Astrocyte (in vitro differentiated cells and primary cell): ENCODE data around the gene IFT80. TPM values are rescaled to one million over a fixed set of nuclear protein-coding genes. Genes with fewer than 3 reads are reported as not detected.
"Not testable (repeated sequence)": the region's sequence is repeated elsewhere in the genome, so short reads cannot be mapped to it uniquely, and the experiment has no call there.

Experiments
- DNase-seq: peaks from one replicate; pipeline ENCODE4 v3.0.0-alpha.2; 2010; ENCODE audit warnings: low read depth
- FAIRE-seq: peaks from 2 replicates; lab custom pipeline; 2011; peaks lifted over from hg19 to GRCh38; lab: Jason Lieb, UNC
- H2AFZ ChIP-seq: 2 replicates; pipeline ENCODE4 v1.6.0; 2012; ENCODE audit warnings: low read depth, low read length, inconsistent platforms
- H3K27ac ChIP-seq: 2 replicates; pipeline ENCODE4 v1.5.1; 2011; ENCODE audit warnings: low read depth, low read length, inconsistent platforms
- H3K27me3 ChIP-seq: 2 replicates; pipeline ENCODE4 v1.6.0; 2011; ENCODE audit warnings: low read length, inconsistent platforms; ENCODE audit not compliant: insufficient read depth
- H3K36me3 ChIP-seq: 2 replicates; pipeline ENCODE4 v1.5.1; 2011; ENCODE audit warnings: low read length, inconsistent platforms; ENCODE audit not compliant: insufficient read depth
- H3K4me1 ChIP-seq: 2 replicates; pipeline ENCODE4 v1.5.1; 2011; ENCODE audit warnings: low read length, inconsistent platforms; ENCODE audit not compliant: insufficient read depth
- H3K4me2 ChIP-seq: 2 replicates; pipeline ENCODE4 v1.6.0; 2012; ENCODE audit warnings: low read length, inconsistent platforms
- H3K4me3 ChIP-seq: 2 replicates; pipeline ENCODE4 v1.5.1; 2011; ENCODE audit warnings: low read depth, mild to moderate bottlenecking, low read length, inconsistent platforms; ENCODE audit not compliant: insufficient read depth
- H3K79me2 ChIP-seq: 2 replicates; pipeline ENCODE4 v1.6.0; 2012; ENCODE audit warnings: mild to moderate bottlenecking, low read length, inconsistent platforms; ENCODE audit not compliant: insufficient read depth
- H3K9ac ChIP-seq: 2 replicates; pipeline ENCODE4 v1.6.0; 2012; ENCODE audit warnings: mild to moderate bottlenecking, low read length, inconsistent platforms
- H3K9me3 ChIP-seq: 2 replicates; pipeline ENCODE4 v1.5.1; 2012; ENCODE audit warnings: low read depth, mild to moderate bottlenecking, low read length, inconsistent platforms; ENCODE audit not compliant: insufficient read depth
- H4K20me1 ChIP-seq: 2 replicates; pipeline ENCODE4 v1.6.0; 2012; ENCODE audit warnings: low read length, inconsistent platforms; ENCODE audit not compliant: insufficient read depth
- H3K27ac Mint-ChIP-seq: one replicate; pipeline ENCODE4 v1.8.0; 2021; ENCODE audit warnings: mild to moderate bottlenecking, mixed read lengths; ENCODE audit not compliant: unreplicated experiment
- H3K27me3 Mint-ChIP-seq: one replicate; pipeline ENCODE4 v1.8.0; 2021; ENCODE audit warnings: low read depth, mixed read lengths; ENCODE audit not compliant: unreplicated experiment
- H3K36me3 Mint-ChIP-seq: one replicate; pipeline ENCODE4 v1.8.0; 2021; ENCODE audit warnings: low read depth, mixed read lengths; ENCODE audit not compliant: unreplicated experiment
- H3K4me1 Mint-ChIP-seq: one replicate; pipeline ENCODE4 v1.8.0; 2021; ENCODE audit warnings: low read depth, mixed read lengths; ENCODE audit not compliant: unreplicated experiment
- H3K4me3 Mint-ChIP-seq: one replicate; pipeline ENCODE4 v1.8.0; 2021; ENCODE audit warnings: mild to moderate bottlenecking, moderate library complexity, mixed read lengths; ENCODE audit not compliant: unreplicated experiment
- H3K9me3 Mint-ChIP-seq: one replicate; pipeline ENCODE4 v1.8.0; 2021; ENCODE audit warnings: mild to moderate bottlenecking, mixed read lengths; ENCODE audit not compliant: unreplicated experiment
- EZH2 ChIP-seq: IDR thresholded peaks from 2 replicates; pipeline ENCODE4 v1.6.1; 2012; ENCODE audit warnings: mild to moderate bottlenecking, low read length, inconsistent platforms; ENCODE audit not compliant: insufficient read depth
- total RNA-seq: library from RNA; stranded (reverse); gene quantifications from 2 replicates; pipeline ENCODE4 v1.2.1, GENCODE V29; 2021
- TF ChIP-seq, protein P1 (sequence below): IDR thresholded peaks from 2 replicates; pipeline ENCODE4 v1.5.1; 2011; ENCODE audit warnings: low read depth, mild to moderate bottlenecking, inconsistent platforms, low read length, moderate library complexity; ENCODE audit not compliant: insufficient read depth

IFT80 gene
- total RNA-seq, 1 donor from 2014 or later: 27.3 TPM

DNA sequence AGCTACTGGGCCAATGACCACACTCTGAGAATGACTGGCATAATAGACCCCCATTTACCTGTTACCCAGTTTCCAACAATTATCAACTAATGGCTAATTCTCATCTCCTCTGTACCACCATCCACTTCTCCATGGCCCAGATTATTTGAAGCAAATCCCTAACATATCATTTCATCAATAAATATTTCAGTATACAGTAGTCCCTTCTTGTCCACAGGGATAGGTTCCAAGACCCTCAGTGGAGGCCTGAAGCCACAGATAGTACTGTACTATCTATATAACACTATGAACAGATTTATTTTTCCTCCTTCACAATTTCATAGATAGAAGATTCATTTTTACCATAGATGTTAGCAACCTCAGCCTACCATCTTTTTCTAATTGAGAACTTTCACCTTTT lies 68.3 kb downstream of the IFT80 start:
- H3K9ac ChIP-seq: no peak overlapping the region
- H4K20me1 ChIP-seq: no peaks in the 10 kb centered on the region
- H3K79me2 ChIP-seq: no peaks in the 10 kb centered on the region
- no peaks in the 10 kb centered on the region for H3K27me3 Mint-ChIP-seq
- H3K4me1 ChIP-seq: peaks cover 9% of the 10 kb centered on the region
- H3K4me3 Mint-ChIP-seq: no peak overlapping the region
- H2AFZ ChIP-seq: peak overlapping the region; percentile 30
- H3K9me3 ChIP-seq: no peaks in the 10 kb centered on the region
- DNase-seq (no peak), FAIRE-seq (no peak)
- peak overlapping the region; percentile 28 for H3K4me2 ChIP-seq
- H3K4me3 ChIP-seq: no peak overlapping the region
- H3K27me3 ChIP-seq: no peaks in the 10 kb centered on the region
- H3K4me1 Mint-ChIP-seq: peaks cover 12% of the 10 kb centered on the region
- no peaks in the 10 kb centered on the region for H3K9me3 Mint-ChIP-seq
- H3K36me3 ChIP-seq: no peaks in the 10 kb centered on the region
- peak overlapping the region; percentile 99 for H3K27ac Mint-ChIP-seq
- H3K27ac ChIP-seq: peak overlapping the region; percentile 39
- no peak for TF ChIP-seq EZH2
- TF ChIP-seq, protein P1, sequence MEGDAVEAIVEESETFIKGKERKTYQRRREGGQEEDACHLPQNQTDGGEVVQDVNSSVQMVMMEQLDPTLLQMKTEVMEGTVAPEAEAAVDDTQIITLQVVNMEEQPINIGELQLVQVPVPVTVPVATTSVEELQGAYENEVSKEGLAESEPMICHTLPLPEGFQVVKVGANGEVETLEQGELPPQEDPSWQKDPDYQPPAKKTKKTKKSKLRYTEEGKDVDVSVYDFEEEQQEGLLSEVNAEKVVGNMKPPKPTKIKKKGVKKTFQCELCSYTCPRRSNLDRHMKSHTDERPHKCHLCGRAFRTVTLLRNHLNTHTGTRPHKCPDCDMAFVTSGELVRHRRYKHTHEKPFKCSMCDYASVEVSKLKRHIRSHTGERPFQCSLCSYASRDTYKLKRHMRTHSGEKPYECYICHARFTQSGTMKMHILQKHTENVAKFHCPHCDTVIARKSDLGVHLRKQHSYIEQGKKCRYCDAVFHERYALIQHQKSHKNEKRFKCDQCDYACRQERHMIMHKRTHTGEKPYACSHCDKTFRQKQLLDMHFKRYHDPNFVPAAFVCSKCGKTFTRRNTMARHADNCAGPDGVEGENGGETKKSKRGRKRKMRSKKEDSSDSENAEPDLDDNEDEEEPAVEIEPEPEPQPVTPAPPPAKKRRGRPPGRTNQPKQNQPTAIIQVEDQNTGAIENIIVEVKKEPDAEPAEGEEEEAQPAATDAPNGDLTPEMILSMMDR: no peak
- no peaks in the 10 kb centered on the region for H3K36me3 Mint-ChIP-seq

DNA sequence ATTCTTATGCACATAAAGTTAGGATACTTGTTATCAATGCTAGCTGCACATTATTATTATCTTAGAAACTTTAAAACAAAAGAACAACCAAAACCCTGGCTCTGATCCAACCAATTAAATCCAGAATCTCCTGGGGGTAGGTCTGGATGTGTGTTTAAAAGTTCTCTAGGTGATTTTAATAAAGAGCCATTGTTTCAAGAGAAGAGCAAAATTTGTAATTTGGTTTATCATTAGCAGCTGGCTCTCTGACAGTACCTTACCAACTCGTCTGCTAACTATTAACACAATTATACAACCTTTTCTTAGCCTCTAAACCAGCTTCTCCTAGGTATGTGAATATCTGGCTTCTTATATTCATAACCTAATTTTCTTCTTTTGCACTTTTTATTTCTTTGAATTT lies 68.9 kb downstream of the IFT80 start:
- no peaks in the 10 kb centered on the region for H3K36me3 ChIP-seq
- H3K4me1 ChIP-seq: peaks cover 9% of the 10 kb centered on the region
- H3K9ac ChIP-seq: no peak overlapping the region
- H3K4me3 ChIP-seq: no peak overlapping the region
- no peak overlapping the region for H3K4me3 Mint-ChIP-seq
- H3K4me2 ChIP-seq: no peak overlapping the region
- H3K9me3 Mint-ChIP-seq: no peaks in the 10 kb centered on the region
- peak overlapping the region; percentile 99 for H3K27ac Mint-ChIP-seq
- no peak overlapping the region for H2AFZ ChIP-seq
- no peak for DNase-seq
- FAIRE-seq: no peak
- no peak for TF ChIP-seq EZH2
- TF ChIP-seq, protein P1: no peak
- H3K4me1 Mint-ChIP-seq: peaks cover 12% of the 10 kb centered on the region
- no peaks in the 10 kb centered on the region for H3K36me3 Mint-ChIP-seq
- H3K79me2 ChIP-seq: no peaks in the 10 kb centered on the region
- no peaks in the 10 kb centered on the region for H3K27me3 Mint-ChIP-seq
- no peaks in the 10 kb centered on the region for H3K27me3 ChIP-seq
- no peaks in the 10 kb centered on the region for H3K9me3 ChIP-seq
- no peaks in the 10 kb centered on the region for H4K20me1 ChIP-seq
- no peak overlapping the region for H3K27ac ChIP-seq

DNA sequence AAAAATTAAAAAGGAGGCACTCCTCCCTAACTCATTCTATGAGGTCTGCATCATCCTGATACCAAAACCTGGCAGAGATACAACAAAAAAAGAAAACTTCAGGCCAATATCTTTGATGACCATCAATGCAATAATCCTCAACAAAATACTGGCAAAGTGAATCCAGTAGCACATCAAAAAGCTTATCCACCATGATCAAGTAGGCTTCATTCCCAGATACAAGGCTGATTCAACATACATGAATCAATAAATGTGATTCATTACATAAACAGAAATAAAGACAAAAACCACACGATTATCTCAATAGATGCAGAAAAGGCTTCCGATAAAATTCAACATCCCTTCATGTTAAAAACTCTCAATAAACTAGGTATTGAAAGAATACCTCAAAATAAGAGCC lies 72.7 kb downstream of the IFT80 start:
- H3K79me2 ChIP-seq, H3K4me2 ChIP-seq, H3K36me3 Mint-ChIP-seq, H3K4me3 Mint-ChIP-seq, H3K4me1 ChIP-seq, H3K27me3 ChIP-seq, H3K27ac ChIP-seq, H2AFZ ChIP-seq, H3K9me3 ChIP-seq, H3K9me3 Mint-ChIP-seq, H3K4me1 Mint-ChIP-seq, H3K27ac Mint-ChIP-seq, H3K9ac ChIP-seq, H3K4me3 ChIP-seq, H3K36me3 ChIP-seq, H3K27me3 Mint-ChIP-seq, DNase-seq, H4K20me1 ChIP-seq: not testable (repeated sequence)
- peak; percentile 34 for FAIRE-seq

DNA sequence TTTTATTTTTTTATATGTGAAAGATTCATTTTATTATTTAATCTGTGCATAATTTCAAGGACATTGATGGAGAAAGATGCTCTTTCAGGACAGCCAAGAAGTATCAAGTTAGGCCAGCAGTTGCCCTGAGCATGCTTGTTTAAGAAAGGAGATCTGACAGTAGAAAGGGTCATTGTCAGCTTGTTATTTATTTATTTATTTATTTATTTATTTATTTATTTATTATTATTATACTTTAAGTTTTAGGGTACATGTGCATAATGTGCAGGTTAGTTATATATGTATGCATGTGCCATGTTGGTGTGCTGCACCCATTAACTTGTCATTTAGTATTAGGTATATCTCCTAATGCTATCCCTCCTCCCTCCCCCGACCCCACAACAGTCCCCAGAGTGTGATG lies 77.2 kb downstream of the IFT80 start:
- H3K27me3 Mint-ChIP-seq, H3K27ac Mint-ChIP-seq, H3K36me3 Mint-ChIP-seq, H3K36me3 ChIP-seq, H3K79me2 ChIP-seq, H3K4me3 Mint-ChIP-seq, H3K9ac ChIP-seq, H3K27me3 ChIP-seq, H3K9me3 Mint-ChIP-seq, H4K20me1 ChIP-seq, H3K4me2 ChIP-seq, H3K4me3 ChIP-seq, H3K9me3 ChIP-seq, H2AFZ ChIP-seq, H3K4me1 Mint-ChIP-seq, H3K27ac ChIP-seq, H3K4me1 ChIP-seq, DNase-seq, FAIRE-seq: not testable (repeated sequence)
